NCI-H187 treated with DMSO at 0.1 percent for 48 hours (cell line): ENCODE results near the gene ZCCHC4.
A peak's percentile ranks its signal among the peaks of the same experiment; 100 is the strongest.

Experiments
- DNase-seq: peaks from one replicate; lab custom pipeline; 2025; lab: John Stamatoyannopoulos, UW

ZCCHC4 gene

GRCh38 chr4:25312496-25313200 lies at the start of gene ZCCHC4:
ZCCHC4 (plus strand) TSS chr4:25312774; CDS start chr4:25312810, 36 bp downstream.
- DNase-seq: peak; percentile 56

GRCh38 chr4:25271866-25272265 lies 40.7 kb upstream of the ZCCHC4 start:
- DNase-seq: no peak

GRCh38 chr4:25280210-25280609 lies 32.4 kb upstream of the ZCCHC4 start:
- DNase-seq: no peak

- no peak for DNase-seq
Observed at GRCh38 chr4:25283948-25284347, 28.6 kb upstream of the ZCCHC4 start.

- DNase-seq: no peak
Observed at GRCh38 chr4:25284466-25284865, 28.1 kb upstream of the ZCCHC4 start.

- DNase-seq: no peak
Observed at GRCh38 chr4:25290490-25291067, 22.0 kb upstream of the ZCCHC4 start.

GRCh38 chr4:25291158-25291733 lies 21.3 kb upstream of the ZCCHC4 start:
- DNase-seq: no peak

- DNase-seq: no peak
Observed at GRCh38 chr4:25297528-25298242, 14.9 kb upstream of the ZCCHC4 start.

GRCh38 chr4:25299476-25300203 lies 12.9 kb upstream of the ZCCHC4 start:
- DNase-seq: peak; percentile 19

GRCh38 chr4:25301471-25301870 lies 11.1 kb upstream of the ZCCHC4 start:
- DNase-seq: no peak

- DNase-seq: no peak
Observed at GRCh38 chr4:25302626-25303025, 9.9 kb upstream of the ZCCHC4 start.

- no peak for DNase-seq
Observed at GRCh38 chr4:25303578-25303977, 9.0 kb upstream of the ZCCHC4 start.

GRCh38 chr4:25306518-25307057 lies 6.0 kb upstream of the ZCCHC4 start:
- no peak for DNase-seq

GRCh38 chr4:25307596-25307995 lies 5.0 kb upstream of the ZCCHC4 start:
- DNase-seq: no peak

GRCh38 chr4:25308306-25308705 lies 4.3 kb upstream of the ZCCHC4 start:
- DNase-seq: no peak

GRCh38 chr4:25308761-25309160 lies 3.8 kb upstream of the ZCCHC4 start:
- no peak for DNase-seq

GRCh38 chr4:25310066-25310802 lies 2.3 kb upstream of the ZCCHC4 start:
- no peak for DNase-seq

GRCh38 chr4:25310803-25311166 lies 1.8 kb upstream of the ZCCHC4 start:
- DNase-seq: no peak

GRCh38 chr4:25313201-25313895 lies 774 bp downstream of the ZCCHC4 start:
- DNase-seq: no peak

GRCh38 chr4:25320336-25320735 lies 7.8 kb downstream of the ZCCHC4 start:
- DNase-seq: no peak

- DNase-seq: no peak
Observed at GRCh38 chr4:25320773-25321172, 8.2 kb downstream of the ZCCHC4 start.
